ENCODE results near the gene DAPL1. TPM values are rescaled to one million over a fixed set of nuclear protein-coding genes. Genes with fewer than 3 reads are reported as not detected.

DAPL1 gene
- total RNA-seq, 3 donors from 2014 or later: not detected

DNA sequence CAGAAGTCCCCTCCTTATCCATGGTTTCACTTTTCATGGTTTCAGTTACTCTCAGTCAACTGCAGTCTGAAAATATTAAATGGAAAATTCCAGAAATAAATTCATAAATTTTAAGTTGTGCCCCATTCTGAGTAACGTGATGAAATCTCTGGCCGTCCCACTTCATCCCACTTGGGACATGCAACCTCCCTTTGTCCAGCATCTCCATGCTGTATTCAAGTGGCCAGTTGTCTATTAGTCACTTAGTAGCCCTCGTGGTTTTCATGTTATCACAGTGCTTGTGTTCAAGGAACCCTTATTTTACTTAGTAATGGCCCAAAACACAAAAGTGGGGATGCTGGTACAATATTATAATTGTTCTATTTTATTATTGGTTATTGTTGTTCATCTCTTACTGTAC is 18.0 kb upstream of the DAPL1 start:
- H3K27me3 ChIP-seq: no peaks in the 10 kb centered on the region
- no peaks in the 10 kb centered on the region for H3K9me3 ChIP-seq
- TF ChIP-seq, protein P1, sequence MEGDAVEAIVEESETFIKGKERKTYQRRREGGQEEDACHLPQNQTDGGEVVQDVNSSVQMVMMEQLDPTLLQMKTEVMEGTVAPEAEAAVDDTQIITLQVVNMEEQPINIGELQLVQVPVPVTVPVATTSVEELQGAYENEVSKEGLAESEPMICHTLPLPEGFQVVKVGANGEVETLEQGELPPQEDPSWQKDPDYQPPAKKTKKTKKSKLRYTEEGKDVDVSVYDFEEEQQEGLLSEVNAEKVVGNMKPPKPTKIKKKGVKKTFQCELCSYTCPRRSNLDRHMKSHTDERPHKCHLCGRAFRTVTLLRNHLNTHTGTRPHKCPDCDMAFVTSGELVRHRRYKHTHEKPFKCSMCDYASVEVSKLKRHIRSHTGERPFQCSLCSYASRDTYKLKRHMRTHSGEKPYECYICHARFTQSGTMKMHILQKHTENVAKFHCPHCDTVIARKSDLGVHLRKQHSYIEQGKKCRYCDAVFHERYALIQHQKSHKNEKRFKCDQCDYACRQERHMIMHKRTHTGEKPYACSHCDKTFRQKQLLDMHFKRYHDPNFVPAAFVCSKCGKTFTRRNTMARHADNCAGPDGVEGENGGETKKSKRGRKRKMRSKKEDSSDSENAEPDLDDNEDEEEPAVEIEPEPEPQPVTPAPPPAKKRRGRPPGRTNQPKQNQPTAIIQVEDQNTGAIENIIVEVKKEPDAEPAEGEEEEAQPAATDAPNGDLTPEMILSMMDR (IDR thresholded peaks at IDR 0.05): no peak
- no peak for TF ChIP-seq POLR2AphosphoS5 (IDR thresholded peaks at IDR 0.05)
- no peak for TF ChIP-seq POLR2A (IDR thresholded peaks at IDR 0.05)
- H3K4me3 ChIP-seq: no peak overlapping the region
- no peak overlapping the region for H3K27ac ChIP-seq
- intact Hi-C loops (cut with DNase I; ENCODE audit: low total_unique reads): no loop called here
- no peaks in the 10 kb centered on the region for H3K36me3 ChIP-seq
- no peak for DNase-seq (ENCODE audit: low spot score in 2 of 2)
- no peaks in the 10 kb centered on the region for H3K4me1 ChIP-seq

DNA sequence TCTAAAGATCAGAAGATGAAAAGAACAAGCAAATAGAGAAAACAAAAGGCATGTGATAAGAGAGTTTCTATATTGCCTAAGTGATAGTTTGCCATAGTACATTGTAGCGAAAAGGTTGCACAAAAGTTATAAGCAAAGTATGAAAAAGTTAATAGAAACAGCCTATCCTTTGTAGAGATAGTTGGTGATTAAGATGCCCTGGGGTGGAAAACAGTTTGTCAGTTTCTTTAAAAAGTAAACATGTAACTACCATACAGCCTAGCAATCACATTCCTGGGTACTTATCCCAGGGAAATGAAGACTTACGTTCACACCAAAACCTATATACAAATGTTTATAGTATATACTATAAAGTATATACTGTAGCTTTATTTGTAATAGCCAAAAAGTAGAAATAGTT is 16.9 kb upstream of the DAPL1 start:
- H3K9me3 ChIP-seq: no peaks in the 10 kb centered on the region
- TF ChIP-seq, protein P1 (IDR thresholded peaks at IDR 0.05): no peak
- no peak for TF ChIP-seq POLR2AphosphoS5 (IDR thresholded peaks at IDR 0.05)
- no peak for TF ChIP-seq POLR2A (IDR thresholded peaks at IDR 0.05)
- no peak for DNase-seq (ENCODE audit: low spot score in 2 of 2)
- H3K27ac ChIP-seq: no peak overlapping the region
- H3K27me3 ChIP-seq: no peaks in the 10 kb centered on the region
- H3K4me3 ChIP-seq: no peak overlapping the region
- intact Hi-C loops (cut with DNase I; ENCODE audit: low total_unique reads): no loop called here
- H3K4me1 ChIP-seq: no peaks in the 10 kb centered on the region
- H3K36me3 ChIP-seq: no peaks in the 10 kb centered on the region

DNA sequence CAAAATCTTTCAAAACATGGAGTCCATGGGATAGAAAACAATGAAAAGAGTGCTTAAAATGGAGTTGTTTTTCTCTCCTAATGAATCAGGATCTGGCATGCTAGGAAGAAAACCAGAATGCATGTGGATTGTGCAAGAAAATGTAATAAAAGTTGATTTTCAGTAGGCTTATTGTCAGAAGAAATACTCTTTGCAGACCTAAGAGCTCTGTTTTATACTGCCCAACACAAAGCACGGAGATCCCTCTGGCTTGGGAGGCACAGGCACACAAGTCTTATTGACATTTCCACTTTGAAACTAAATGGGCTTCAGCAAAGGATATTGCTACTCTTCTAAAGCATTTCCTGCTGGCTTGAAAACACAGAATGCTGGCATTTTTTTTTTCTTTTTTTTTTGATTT is 15.5 kb upstream of the DAPL1 start:
- intact Hi-C loops (cut with DNase I; ENCODE audit: low total_unique reads): no loop called here
- Histone ChIP-seq H3K9me3 (no peaks in the 10 kb centered on the region), H3K4me1 (no peaks in the 10 kb centered on the region), H3K36me3 (no peaks in the 10 kb centered on the region), H3K4me3 (no peak overlapping the region), H3K27ac (no peak overlapping the region), H3K27me3 (no peaks in the 10 kb centered on the region)
- TF ChIP-seq POLR2AphosphoS5 (IDR thresholded peaks at IDR 0.05): no peak
- TF ChIP-seq, protein P1 (IDR thresholded peaks at IDR 0.05): no peak
- DNase-seq (ENCODE audit: low spot score in 2 of 2): no peak

DNA sequence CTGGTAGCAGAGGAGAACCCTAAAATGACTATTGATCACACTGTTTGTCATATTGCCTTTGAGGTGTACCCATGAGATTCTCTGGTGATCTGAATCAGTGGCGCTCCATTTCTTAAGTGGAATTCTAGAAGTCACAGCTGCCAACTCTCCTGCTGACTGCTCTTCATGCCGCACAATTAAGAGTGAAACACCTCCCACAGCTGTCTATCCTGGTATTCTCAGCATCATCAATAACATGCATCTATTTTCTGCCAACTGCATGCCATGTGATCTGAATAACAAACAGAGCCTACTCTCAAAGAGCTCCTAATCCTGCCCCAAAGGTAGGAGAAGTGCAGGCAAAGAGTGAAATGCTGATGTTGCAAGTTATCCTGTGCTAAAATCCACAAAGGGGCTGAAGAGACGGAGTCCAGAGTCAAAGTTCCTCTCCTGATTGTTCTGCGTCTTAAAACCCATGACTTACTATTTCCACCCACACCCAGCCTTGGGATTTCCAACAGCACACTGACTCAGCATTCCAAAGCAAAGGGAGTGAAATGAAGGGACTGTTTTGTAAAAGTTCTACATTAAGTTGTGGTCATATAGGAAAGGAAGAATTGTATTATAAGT is 13.7 kb upstream of the DAPL1 start:
- Histone ChIP-seq H3K27ac (no peak overlapping the region), H3K36me3 (no peaks in the 10 kb centered on the region), H3K27me3 (no peaks in the 10 kb centered on the region), H3K9me3 (no peaks in the 10 kb centered on the region), H3K4me3 (no peak overlapping the region), H3K4me1 (no peaks in the 10 kb centered on the region)
- intact Hi-C loops (cut with DNase I; ENCODE audit: low total_unique reads): no loop called here
- DNase-seq (ENCODE audit: low spot score in 2 of 2): no peak
- TF ChIP-seq, protein P1 (IDR thresholded peaks at IDR 0.05): no peak
- no peak for TF ChIP-seq POLR2A (IDR thresholded peaks at IDR 0.05)
- no peak for TF ChIP-seq POLR2AphosphoS5 (IDR thresholded peaks at IDR 0.05)

DNA sequence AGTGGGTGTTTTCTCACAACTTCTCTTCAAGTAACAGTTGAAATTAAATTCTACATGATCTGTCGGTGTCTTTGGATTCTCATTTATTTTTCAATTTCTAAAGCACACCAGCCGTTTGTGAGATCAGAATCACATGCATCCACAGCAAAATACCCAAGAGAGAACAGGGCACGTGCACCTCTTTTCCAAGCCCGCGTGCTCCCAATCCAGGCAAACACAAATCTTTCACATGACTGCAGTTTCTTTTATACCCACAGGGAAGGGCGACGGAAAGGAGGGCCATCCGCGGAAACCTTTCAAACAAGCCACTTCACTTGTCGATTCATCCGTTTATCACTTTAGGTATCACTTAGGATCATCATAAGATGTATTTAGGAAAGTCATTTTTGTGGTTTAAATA is 13.0 kb upstream of the DAPL1 start:
- H3K36me3 ChIP-seq: no peaks in the 10 kb centered on the region
- TF ChIP-seq POLR2AphosphoS5 (IDR thresholded peaks at IDR 0.05) (no peak), POLR2A (IDR thresholded peaks at IDR 0.05) (no peak)
- TF ChIP-seq, protein P1 (IDR thresholded peaks at IDR 0.05): no peak
- H3K9me3 ChIP-seq: peaks cover 0 to 3% of the 10 kb centered on the region in 2 donors
- no peak overlapping the region for H3K27ac ChIP-seq
- intact Hi-C loops (cut with DNase I; ENCODE audit: low total_unique reads): no loop called here
- no peak for DNase-seq (ENCODE audit: low spot score in 2 of 2)
- H3K4me1 ChIP-seq: no peaks in the 10 kb centered on the region
- H3K27me3 ChIP-seq: no peaks in the 10 kb centered on the region
- H3K4me3 ChIP-seq: no peak overlapping the region

All from breast epithelium (tissue), 4 donors.